Body of pancreas (tissue), 4 donors: ENCODE results near the gene CEP112. TPM values are rescaled to one million over a fixed set of nuclear protein-coding genes. Genes with fewer than 3 reads are reported as not detected.
"Not testable (repeated sequence)": the region's sequence is repeated elsewhere in the genome, so short reads cannot be mapped to it uniquely, and the experiment has no call there.

Experiments
- ATAC-seq: fragments of 150-250 bp; one replicate; pipeline ENCODE4 v1.9.1; 2016
- DNase-seq, 4 donors: peaks; one replicate each; pipeline ENCODE4 v3.0.0-alpha.2; 2019
- H3K27ac ChIP-seq, 4 donors: fragments of 200-600 bp; sonication (generic); 1 replicate in 3 of 4; 2 replicates in 1 of 4; pipeline versions ENCODE4 v1.5.1 to v1.6.1; 2016 to 2019; ENCODE audit warnings: mild to moderate bottlenecking in 1 of 4, mixed read lengths in 1 of 4, moderate library complexity in 1 of 4
- H3K27me3 ChIP-seq, 2 donors: fragments of 200-600 bp; sonication (generic); one replicate each; pipeline ENCODE4 v1.6.0; 2016; ENCODE audit warnings: mild to moderate bottlenecking in 1 of 2
- H3K36me3 ChIP-seq, 2 donors: fragments of 200-600 bp; sonication (generic); replicated peaks in 1 of 2; 2 replicates each; pipeline ENCODE4 v1.5.1; 2016; ENCODE audit warnings: low read depth in 2 of 2; ENCODE audit not compliant: insufficient read depth in 1 of 2
- H3K4me1 ChIP-seq: fragments of 200-600 bp; sonication (generic); one replicate; pipeline ENCODE4 v1.6.0; 2016
- H3K4me3 ChIP-seq, 2 donors: fragments of 200-600 bp; sonication (generic); 1 replicate in 1 of 2; 2 replicates in 1 of 2; pipeline ENCODE4 v1.5.1; 2016 to 2019
- H3K9me3 ChIP-seq, 3 donors: fragments of 200-600 bp; sonication (generic); 1 replicate in 2 of 3; 2 replicates in 1 of 3; pipeline ENCODE4 v1.5.1; 2016
- CTCF ChIP-seq, 7 experiments: fragments of 450-650 bp in 4 of 7; fragments of 200-600 bp in 3 of 7; sonication (generic) in 3 of 7; IDR thresholded peaks; one replicate each; pipeline ENCODE4 v1.5.1; 2016 to 2019; ENCODE audit warnings: antibody characterized with exemption in 7 of 7
- POLR2A ChIP-seq, 3 donors: fragments of 450-650 bp; IDR thresholded peaks; one replicate each; pipeline ENCODE4 v1.6.1; 2016; ENCODE audit warnings: antibody characterized with exemption in 3 of 3, mild to moderate bottlenecking in 2 of 3
- WGBS, 2 donors: methylation state at CpG; one replicate each; pipeline ENCODE4 v1.1.5; 2017; 5-methylcytosine and 5-hydroxymethylcytosine counted together
- intact Hi-C: fragments of 100-400 bp; cut with DNase I; formaldehyde crosslinking; loops from one replicate; pipeline ENCODE4 v1.15.1; 2023
- total RNA-seq, 2 donors: library from RNA; depleted of rRNA; stranded (reverse); fragments of >200 nt; gene quantifications; one replicate each; pipeline ENCODE4 v1.1.0, GENCODE V29; 2016

Gene CEP112
- total RNA-seq, 2 donors from 2014 or later = 5.2 to 10.2 TPM

- ATAC-seq = no peak
- Histone ChIP-seq H3K27me3 (no peaks in the 10 kb centered on the region), H3K9me3 (no peaks in the 10 kb centered on the region), H3K36me3 (no peaks in the 10 kb centered on the region), H3K4me1 (no peaks in the 10 kb centered on the region), H3K27ac (no peak overlapping the region), H3K4me3 (no peak overlapping the region)
- no peak for DNase-seq
- intact Hi-C loops = no loop called here
- TF ChIP-seq POLR2A (IDR thresholded peaks at IDR 0.05) (no peak), CTCF (IDR thresholded peaks at IDR 0.05) (no peak)
- 79 to 97% methylated on average over 1 of the region's 1 CpG for WGBS, 2 donors
Observed at GRCh38 chr17:65814418-65814817, 377.5 kb downstream of the CEP112 start.

- no peaks in the 10 kb centered on the region for H3K36me3 ChIP-seq
- H3K9me3 ChIP-seq = peaks cover 0 to 2% (median 0%) of the 10 kb centered on the region in 3 donors
- 69 to 75% methylated on average over 3 of the region's 3 CpGs for WGBS, 2 donors
- H3K4me3 ChIP-seq = no peak overlapping the region
- intact Hi-C loops = no loop called here
- ATAC-seq (no peak), DNase-seq (no peak)
- no peaks in the 10 kb centered on the region for H3K27me3 ChIP-seq
- H3K27ac ChIP-seq = no peak overlapping the region
- TF ChIP-seq POLR2A (IDR thresholded peaks at IDR 0.05) (no peak), CTCF (IDR thresholded peaks at IDR 0.05) (no peak)
- no peaks in the 10 kb centered on the region for H3K4me1 ChIP-seq
Observed at GRCh38 chr17:65813306-65813705, 378.6 kb downstream of the CEP112 start.

GRCh38 chr17:65811043-65811442, 380.9 kb downstream of the CEP112 start:
- H3K4me1 ChIP-seq = no peaks in the 10 kb centered on the region
- WGBS, 2 donors = 58 to 62% methylated on average over 3 of the region's 3 CpGs
- no peak overlapping the region for H3K4me3 ChIP-seq
- H3K27ac ChIP-seq = no peak overlapping the region
- H3K27me3 ChIP-seq = no peaks in the 10 kb centered on the region
- no peak for DNase-seq
- peaks cover 0 to 4% (median 0%) of the 10 kb centered on the region in 3 donors for H3K9me3 ChIP-seq
- H3K36me3 ChIP-seq = no peaks in the 10 kb centered on the region
- ATAC-seq = no peak
- no peak for TF ChIP-seq CTCF (IDR thresholded peaks at IDR 0.05)
- TF ChIP-seq POLR2A (IDR thresholded peaks at IDR 0.05) = no peak
- intact Hi-C loops = no loop called here

- H3K36me3 ChIP-seq = no peaks in the 10 kb centered on the region
- ATAC-seq (no peak), DNase-seq (no peak)
- TF ChIP-seq CTCF (IDR thresholded peaks at IDR 0.05) (no peak), POLR2A (IDR thresholded peaks at IDR 0.05) (no peak)
- no peak overlapping the region for H3K4me3 ChIP-seq
- intact Hi-C loops = no loop called here
- 83 to 84% methylated on average over 2 of the region's 2 CpGs for WGBS, 2 donors
- no peaks in the 10 kb centered on the region for H3K4me1 ChIP-seq
- H3K27ac ChIP-seq = no peak overlapping the region
- H3K27me3 ChIP-seq = no peaks in the 10 kb centered on the region
- H3K9me3 ChIP-seq = peaks cover 0 to 4% (median 0%) of the 10 kb centered on the region in 3 donors
Observed at GRCh38 chr17:65809366-65809765, 382.6 kb downstream of the CEP112 start.

GRCh38 chr17:65808566-65808965, 383.4 kb downstream of the CEP112 start:
- DNase-seq, H3K36me3 ChIP-seq, intact Hi-C loops, H3K27me3 ChIP-seq, ATAC-seq, H3K9me3 ChIP-seq, H3K4me3 ChIP-seq, H3K27ac ChIP-seq, H3K4me1 ChIP-seq: not testable (repeated sequence)
- WGBS, 2 donors = 88 to 89% methylated on average over 1 of the region's 1 CpG
